Activated T-cell treated with anti-CD3 and anti-CD28 coated beads for 48 hours (primary cell): ENCODE data around the gene MPV17.
"Not testable (repeated sequence)": the region's sequence is repeated elsewhere in the genome, so short reads cannot be mapped to it uniquely, and the experiment has no call there.

Source experiments
- DNase-seq: peaks from one replicate; pipeline ENCODE4 v3.0.0-alpha.2; 2020; ENCODE audit warnings: low read depth

The MPV17 gene

GRCh38 chr2:27322766-27323595 is at the start of gene MPV17:
Gene MPV17, minus strand, starts transcription at chr2:27323097. Its CDS starts 580 bp downstream, at chr2:27322517.
- peak; percentile 86 for DNase-seq

- DNase-seq = no peak
Observed at GRCh38 chr2:27370816-27371620, 48.1 kb upstream of the MPV17 start.

- peak; percentile 99 for DNase-seq
Observed at GRCh38 chr2:27370026-27370815, 47.3 kb upstream of the MPV17 start, which contains the start of the genes EIF2B4 and SNX17. Gene EIF2B4, minus strand, starts transcription at chr2:27370338. Its CDS starts 24 bp downstream, at chr2:27370314. Gene SNX17, plus strand, starts transcription at chr2:27370616. Its CDS starts 128 bp downstream, at chr2:27370744.

GRCh38 chr2:27369471-27370025 is 46.7 kb upstream of the MPV17 start:
- no peak for DNase-seq

- DNase-seq = no peak
Observed at GRCh38 chr2:27363933-27364332, 41.0 kb upstream of the MPV17 start.

- no peak for DNase-seq
Observed at GRCh38 chr2:27362678-27363420, 40.0 kb upstream of the MPV17 start.

GRCh38 chr2:27356382-27357181 is 33.7 kb upstream of the MPV17 start, which contains the start of gene GTF3C2:
Gene GTF3C2, minus strand, starts transcription at chr2:27356764. Its CDS starts 13,210 bp downstream, at chr2:27343554.
- peak; percentile 85 for DNase-seq

GRCh38 chr2:27356056-27356381 is 33.1 kb upstream of the MPV17 start:
- no peak for DNase-seq

- no peak for DNase-seq
Observed at GRCh38 chr2:27354597-27354927, 31.7 kb upstream of the MPV17 start.

- DNase-seq = no peak
Observed at GRCh38 chr2:27353762-27354596, 31.1 kb upstream of the MPV17 start.

GRCh38 chr2:27353386-27353761 is 30.5 kb upstream of the MPV17 start:
- not testable (repeated sequence) for DNase-seq

- DNase-seq = no peak
Observed at GRCh38 chr2:27351802-27352598, 29.1 kb upstream of the MPV17 start.

- DNase-seq = no peak
Observed at GRCh38 chr2:27350106-27350693, 27.3 kb upstream of the MPV17 start.

GRCh38 chr2:27347641-27348040 is 24.7 kb upstream of the MPV17 start:
- DNase-seq = no peak

GRCh38 chr2:27336173-27336572 is 13.3 kb upstream of the MPV17 start:
- DNase-seq = no peak

- no peak for DNase-seq
Observed at GRCh38 chr2:27335311-27335710, 12.4 kb upstream of the MPV17 start.

GRCh38 chr2:27324720-27325119 is 1.8 kb upstream of the MPV17 start:
- no peak for DNase-seq

GRCh38 chr2:27323596-27324285 is 844 bp upstream of the MPV17 start:
- no peak for DNase-seq
